H9 (cell line): ENCODE data around the gene RNF126. TPM values are rescaled to one million over a fixed set of nuclear protein-coding genes. Genes with fewer than 3 reads are reported as not detected.

Experiments used
- DNase-seq: peaks from one replicate; pipeline ENCODE4 v3.0.0-alpha.2; 2017
- H2AFZ ChIP-seq: one replicate; pipeline ENCODE4 v1.6.1; 2013; ENCODE audit warnings: mild to moderate bottlenecking, low read length, control low read depth, moderate library complexity
- H2AK5ac ChIP-seq: 2 replicates; pipeline ENCODE4 v1.6.1; 2013; ENCODE audit warnings: low read length, control low read depth, mixed read lengths; ENCODE audit not compliant: insufficient read length
- H2BK120ac ChIP-seq: one replicate; pipeline ENCODE4 v1.6.1; 2013; ENCODE audit warnings: low read depth, mild to moderate bottlenecking, low read length, control low read depth, inconsistent platforms; ENCODE audit not compliant: poor library complexity, severe bottlenecking
- H2BK12ac ChIP-seq: 2 replicates; pipeline ENCODE4 v1.6.1; 2013; ENCODE audit warnings: low read length, control low read depth, mixed read lengths, low read depth; ENCODE audit not compliant: insufficient read length
- H2BK15ac ChIP-seq: 2 replicates; pipeline ENCODE4 v1.6.1; 2013; ENCODE audit warnings: low read depth, low read length, control low read depth
- H2BK20ac ChIP-seq: one replicate; pipeline ENCODE4 v1.6.1; 2013; ENCODE audit warnings: low read depth, mild to moderate bottlenecking, low read length, control low read depth, inconsistent platforms; ENCODE audit not compliant: poor library complexity, severe bottlenecking
- H2BK5ac ChIP-seq: 2 replicates; pipeline ENCODE4 v1.6.1; 2013; ENCODE audit warnings: low read length, control low read depth, mixed read lengths; ENCODE audit not compliant: insufficient read length
- H3K14ac ChIP-seq: 2 replicates; pipeline ENCODE4 v1.6.1; 2013; ENCODE audit warnings: low read length, control low read depth; ENCODE audit not compliant: insufficient read depth
- H3K18ac ChIP-seq: 2 replicates; pipeline ENCODE4 v1.6.1; 2013; ENCODE audit warnings: low read depth, mild to moderate bottlenecking, mixed read lengths, low read length, control low read depth; ENCODE audit not compliant: insufficient read length
- H3K23ac ChIP-seq: 2 replicates; pipeline ENCODE4 v1.6.1; 2013; ENCODE audit warnings: low read length, control low read depth, mixed read lengths, low read depth; ENCODE audit not compliant: insufficient read length
- H3K23me2 ChIP-seq: 2 replicates; pipeline ENCODE4 v1.6.1; 2013; ENCODE audit warnings: low read depth, mild to moderate bottlenecking, mixed read lengths, low read length, control low read depth; ENCODE audit not compliant: insufficient read length, poor library complexity, severe bottlenecking
- H3K27ac ChIP-seq: 2 replicates; pipeline ENCODE4 v1.5.1; 2013; ENCODE audit warnings: low read length, control low read depth, mixed read lengths, low read depth; ENCODE audit not compliant: insufficient read length
- H3K27me3 ChIP-seq: 2 replicates; pipeline ENCODE4 v1.6.1; 2013; ENCODE audit warnings: low read length, control low read depth, inconsistent platforms; ENCODE audit not compliant: insufficient read depth
- H3K4ac ChIP-seq: 2 replicates; pipeline ENCODE4 v1.6.1; 2013; ENCODE audit warnings: low read depth, mild to moderate bottlenecking, control low read depth, inconsistent platforms, low read length, moderate library complexity
- H3K4me1 ChIP-seq: 2 replicates; pipeline ENCODE4 v1.6.1; 2013; ENCODE audit warnings: low read length, control low read depth, inconsistent platforms; ENCODE audit not compliant: insufficient read depth
- H3K4me2 ChIP-seq: 2 replicates; pipeline ENCODE4 v1.6.1; 2013; ENCODE audit warnings: low read length, control low read depth, mixed read lengths; ENCODE audit not compliant: insufficient read length, insufficient read depth
- H3K56ac ChIP-seq: 2 replicates; pipeline ENCODE4 v1.6.1; 2013; ENCODE audit warnings: low read depth, mild to moderate bottlenecking, mixed read lengths, low read length, control low read depth; ENCODE audit not compliant: insufficient read length
- H3K79me1 ChIP-seq: 2 replicates; pipeline ENCODE4 v1.6.1; 2013; ENCODE audit warnings: low read depth, mild to moderate bottlenecking, moderate library complexity, low read length, control low read depth, inconsistent platforms; ENCODE audit not compliant: insufficient read depth, poor library complexity, severe bottlenecking
- H3K79me2 ChIP-seq: 2 replicates; pipeline ENCODE4 v1.6.1; 2013; ENCODE audit warnings: low read length, control low read depth, inconsistent platforms; ENCODE audit not compliant: insufficient read depth
- H3K9ac ChIP-seq: 2 replicates; pipeline ENCODE4 v1.6.1; 2013; ENCODE audit warnings: low read length, control low read depth, mixed read lengths; ENCODE audit not compliant: insufficient read length; ENCODE audit errors: extremely low read depth
- H3K9me3 ChIP-seq: one replicate; pipeline ENCODE4 v1.6.1; 2013; ENCODE audit warnings: low read depth, low read length, inconsistent platforms; ENCODE audit not compliant: control insufficient read depth
- H3T11ph ChIP-seq: one replicate; pipeline ENCODE4 v1.6.1; 2013; ENCODE audit warnings: mild to moderate bottlenecking, low read length, control low read depth, inconsistent platforms
- H4K20me1 ChIP-seq: one replicate; pipeline ENCODE4 v1.6.1; 2013; ENCODE audit not compliant: control insufficient read depth, insufficient read length, insufficient read depth
- H4K5ac ChIP-seq: 2 replicates; pipeline ENCODE4 v1.6.1; 2013; ENCODE audit warnings: low read depth, mild to moderate bottlenecking, mixed read lengths, low read length, control low read depth; ENCODE audit not compliant: insufficient read length
- H4K8ac ChIP-seq: replicated peaks from 2 replicates; pipeline ENCODE4 v1.6.1; 2013; ENCODE audit warnings: low read length, control low read depth, mixed read lengths, low read depth; ENCODE audit not compliant: insufficient read length
- H4K91ac ChIP-seq: 2 replicates; pipeline ENCODE4 v1.6.1; 2013; ENCODE audit warnings: low read depth, mild to moderate bottlenecking, moderate library complexity, mixed read lengths, low read length, control low read depth; ENCODE audit not compliant: insufficient read length
- H3K27ac Mint-ChIP-seq, 3 experiments: 2 replicates in 2 of 3; 3 replicates in 1 of 3; pipeline ENCODE4 v1.8.0; 2020 to 2021; ENCODE audit warnings: mixed read lengths in 3 of 3, mild to moderate bottlenecking in 1 of 3, moderate library complexity in 1 of 3
- H3K27me3 Mint-ChIP-seq: 2 replicates; pipeline ENCODE4 v1.8.0; 2021; ENCODE audit warnings: low read depth, mild to moderate bottlenecking, moderate library complexity, mixed read lengths
- H3K36me3 Mint-ChIP-seq, 3 experiments: 2 replicates in 2 of 3; 3 replicates in 1 of 3; pipeline ENCODE4 v1.8.0; 2020 to 2021; ENCODE audit warnings: low read depth in 3 of 3, mixed read lengths in 3 of 3; ENCODE audit not compliant: insufficient read depth in 1 of 3
- H3K4me1 Mint-ChIP-seq, 2 experiments: 2 replicates each; pipeline ENCODE4 v1.8.0; 2020; ENCODE audit warnings: mixed read lengths in 2 of 2
- H3K4me3 Mint-ChIP-seq, 2 experiments: 2 replicates in 1 of 2; 3 replicates in 1 of 2; pipeline ENCODE4 v1.8.0; 2020 to 2021; ENCODE audit warnings: mild to moderate bottlenecking in 2 of 2, mixed read lengths in 2 of 2, moderate library complexity in 1 of 2
- H3K9me3 Mint-ChIP-seq, 2 experiments: 2 replicates in 1 of 2; 3 replicates in 1 of 2; pipeline ENCODE4 v1.8.0; 2020; ENCODE audit warnings: mild to moderate bottlenecking in 2 of 2, mixed read lengths in 2 of 2, moderate library complexity in 1 of 2
- WGBS: extraction: QIAGEN DNeasy Blood & Tissue Kit; methylation state at CpG from one replicate; pipeline ENCODE4 v1.1.7; 2013; ENCODE audit warnings: missing lambda C conversion rate, low lambda C conversion rate, mixed read lengths; ENCODE audit not compliant: insufficient read length; ENCODE audit errors: extremely low coverage; 5-methylcytosine and 5-hydroxymethylcytosine counted together
- total RNA-seq: library from RNA; stranded (reverse); gene quantifications from 2 replicates; pipeline ENCODE4 v1.2.1, GENCODE V29; 2021
- TF ChIP-seq, protein P1 (sequence below): fragments of 200-600 bp; sonication (generic); conservative IDR thresholded peaks from 3 replicates; pipeline ENCODE4 v1.8.0; 2021; ENCODE audit warnings: antibody characterized with exemption, mild to moderate bottlenecking

The RNF126 gene
- total RNA-seq, 1 experiment from 2014 or later: 81.9 TPM

- H4K91ac ChIP-seq: no peak overlapping the region
- H3K4me1 ChIP-seq: no peaks in the 10 kb centered on the region; the same call in 1 of the 2 replicates
- H4K5ac ChIP-seq: no peak overlapping the region
- no peak overlapping the region for H2BK15ac ChIP-seq
- H3K27ac ChIP-seq: no peak overlapping the region
- H4K20me1 ChIP-seq: peaks cover 12% of the 10 kb centered on the region
- H3K9me3 ChIP-seq: no peaks in the 10 kb centered on the region
- H3K4me2 ChIP-seq: no peak overlapping the region
- no CpG with 5 or more reads among the region's 17 CpGs for WGBS
- H3K27me3 ChIP-seq: no peaks in the 10 kb centered on the region
- no peak overlapping the region for H3K9ac ChIP-seq
- H3K36me3 Mint-ChIP-seq: peaks cover 5 to 16% (median 15%) of the 10 kb centered on the region in 3 experiments; a peak in 6 of 7 replicates
- peak overlapping the region in 1 of 2 experiments; percentile 55; a peak in 2 of 5 replicates for H3K4me3 Mint-ChIP-seq
- H3K23me2 ChIP-seq: no peaks in the 10 kb centered on the region
- no peak overlapping the region for H2BK5ac ChIP-seq
- peaks cover 15% of the 10 kb centered on the region for H3K79me1 ChIP-seq
- TF ChIP-seq, protein P1, sequence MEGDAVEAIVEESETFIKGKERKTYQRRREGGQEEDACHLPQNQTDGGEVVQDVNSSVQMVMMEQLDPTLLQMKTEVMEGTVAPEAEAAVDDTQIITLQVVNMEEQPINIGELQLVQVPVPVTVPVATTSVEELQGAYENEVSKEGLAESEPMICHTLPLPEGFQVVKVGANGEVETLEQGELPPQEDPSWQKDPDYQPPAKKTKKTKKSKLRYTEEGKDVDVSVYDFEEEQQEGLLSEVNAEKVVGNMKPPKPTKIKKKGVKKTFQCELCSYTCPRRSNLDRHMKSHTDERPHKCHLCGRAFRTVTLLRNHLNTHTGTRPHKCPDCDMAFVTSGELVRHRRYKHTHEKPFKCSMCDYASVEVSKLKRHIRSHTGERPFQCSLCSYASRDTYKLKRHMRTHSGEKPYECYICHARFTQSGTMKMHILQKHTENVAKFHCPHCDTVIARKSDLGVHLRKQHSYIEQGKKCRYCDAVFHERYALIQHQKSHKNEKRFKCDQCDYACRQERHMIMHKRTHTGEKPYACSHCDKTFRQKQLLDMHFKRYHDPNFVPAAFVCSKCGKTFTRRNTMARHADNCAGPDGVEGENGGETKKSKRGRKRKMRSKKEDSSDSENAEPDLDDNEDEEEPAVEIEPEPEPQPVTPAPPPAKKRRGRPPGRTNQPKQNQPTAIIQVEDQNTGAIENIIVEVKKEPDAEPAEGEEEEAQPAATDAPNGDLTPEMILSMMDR: no peak
- H3K27ac Mint-ChIP-seq: peak overlapping the region in 2 of 3 experiments; percentile 73 to 96; a peak in 5 of 7 replicates
- H3K14ac ChIP-seq: no peak overlapping the region; the same call in 1 of the 2 replicates
- no peak overlapping the region for H3T11ph ChIP-seq
- no peak overlapping the region for H2BK12ac ChIP-seq
- H4K8ac ChIP-seq: no peak overlapping the region
- H2AFZ ChIP-seq: no peak overlapping the region
- no peak overlapping the region for H3K4ac ChIP-seq
- peaks cover 6% of the 10 kb centered on the region in 2 experiments for H3K4me1 Mint-ChIP-seq
- no peaks in the 10 kb centered on the region; the same call in 1 of the 2 replicates for H3K27me3 Mint-ChIP-seq
- H3K9me3 Mint-ChIP-seq: no peaks in the 10 kb centered on the region; a peak in 2 of 5 replicates
- H3K18ac ChIP-seq: no peak overlapping the region
- H2AK5ac ChIP-seq: no peak overlapping the region
- H3K79me2 ChIP-seq: peaks cover 64% of the 10 kb centered on the region
- H3K23ac ChIP-seq: no peak overlapping the region
- no peak overlapping the region for H2BK120ac ChIP-seq
- no peak overlapping the region for H2BK20ac ChIP-seq
- H3K56ac ChIP-seq: no peak overlapping the region
- DNase-seq: no peak
These were observed 7.3 kb downstream of the RNF126 start for GRCh38 chr19:655691-656090.
